Psoas muscle (tissue), 8 donors: ENCODE measurements around the gene KLHL17. TPM values are rescaled to one million over a fixed set of nuclear protein-coding genes. Genes with fewer than 3 reads are reported as not detected.
"Not testable (repeated sequence)": the region's sequence is repeated elsewhere in the genome, so short reads cannot be mapped to it uniquely, and the experiment has no call there.

Experiments used
- ATAC-seq, 4 donors: fragments of 200-7000 bp; cut with Tn5 transposase; one replicate each; pipeline ENCODE4 v1.9.1; 2020; ENCODE audit warnings: moderate library complexity in 3 of 4, mild to moderate bottlenecking in 2 of 4
- DNase-seq, 2 donors: peaks; one replicate each; pipeline ENCODE4 v3.0.0-alpha.2; 2020
- H3K27ac ChIP-seq: fragments of 200-600 bp; one replicate; pipeline ENCODE4 v1.8.0; 2022
- H3K27me3 ChIP-seq, 3 donors: fragments of 200-600 bp in 1 of 3; one replicate each; pipeline versions ENCODE4 v1.6.1 to v1.8.0; 2013 to 2022; ENCODE audit warnings: low read length in 2 of 3, mild to moderate bottlenecking in 2 of 3, moderate library complexity in 1 of 3; ENCODE audit not compliant: insufficient read depth in 3 of 3
- H3K36me3 ChIP-seq, 2 donors: fragments of 200-600 bp in 1 of 2; one replicate each; pipeline versions ENCODE4 v1.6.1 to v1.8.0; 2013 to 2022; ENCODE audit warnings: low read depth in 1 of 2, mild to moderate bottlenecking in 1 of 2, moderate library complexity in 1 of 2; ENCODE audit not compliant: insufficient read depth in 1 of 2
- H3K4me1 ChIP-seq: fragments of 200-600 bp; one replicate; pipeline ENCODE4 v1.8.0; 2022
- H3K4me3 ChIP-seq: fragments of 200-600 bp; one replicate; pipeline ENCODE4 v1.8.0; 2022; ENCODE audit warnings: mild to moderate bottlenecking
- H3K9me3 ChIP-seq: fragments of 200-600 bp; one replicate; pipeline ENCODE4 v1.8.0; 2022
- WGBS, 3 donors: extraction: QIAGEN DNeasy Blood & Tissue Kit; methylation state at CpG; one replicate each; pipeline versions ENCODE4 v1.1.6 to v1.1.7; 2013; 5-methylcytosine and 5-hydroxymethylcytosine counted together
- intact Hi-C, 2 donors: fragments of 100-400 bp; cut with DNase I; formaldehyde crosslinking; loops; one replicate each; pipeline versions ENCODE4 v1.11.0 to v1.14.2; 2022
- polyA plus RNA-seq, 3 donors: library from polyadenylated mRNA; stranded (reverse); fragments of 200-250 nt; gene quantifications; one replicate each; pipeline ENCODE4 v1.2.3, GENCODE V29; 2013
- total RNA-seq, 4 donors: library from RNA; stranded (reverse); fragmentation: NEBNext Ultra II Directional in 2 of 4; extraction: Animal tissue kit (Norgen Biotek cat#: 25700) in 2 of 4; gene quantifications; one replicate each; pipeline versions ENCODE4 v1.2.1 to v1.2.4, GENCODE V29; 2021 to 2023
- TF ChIP-seq, protein P1 (sequence below): fragments of 200-600 bp; IDR thresholded peaks from one replicate; pipeline ENCODE4 v1.8.0; 2022; ENCODE audit warnings: antibody characterized with exemption
- donor health status: healthy with polysubstance abuse.
- donor health status: DM: no; HTN: no; CAD: no; lungs with moderate emphysema.
- donor health status: Bipolar disorder and iron deficiency.
- donor health status: healthy.
- donor health status: DM: yes; HTN: yes; CAD: no.
- donor health status: DM: no; HTN: no; CAD: no.
- donor health status: DM: no; HTN: no; CAD: no.
- donor health status: DM: yes; HTN: yes; CAD: no.

The KLHL17 gene
- total and polyA plus RNA-seq, 7 donors = 2.1 to 5.5 (median 3.4) TPM

DNA sequence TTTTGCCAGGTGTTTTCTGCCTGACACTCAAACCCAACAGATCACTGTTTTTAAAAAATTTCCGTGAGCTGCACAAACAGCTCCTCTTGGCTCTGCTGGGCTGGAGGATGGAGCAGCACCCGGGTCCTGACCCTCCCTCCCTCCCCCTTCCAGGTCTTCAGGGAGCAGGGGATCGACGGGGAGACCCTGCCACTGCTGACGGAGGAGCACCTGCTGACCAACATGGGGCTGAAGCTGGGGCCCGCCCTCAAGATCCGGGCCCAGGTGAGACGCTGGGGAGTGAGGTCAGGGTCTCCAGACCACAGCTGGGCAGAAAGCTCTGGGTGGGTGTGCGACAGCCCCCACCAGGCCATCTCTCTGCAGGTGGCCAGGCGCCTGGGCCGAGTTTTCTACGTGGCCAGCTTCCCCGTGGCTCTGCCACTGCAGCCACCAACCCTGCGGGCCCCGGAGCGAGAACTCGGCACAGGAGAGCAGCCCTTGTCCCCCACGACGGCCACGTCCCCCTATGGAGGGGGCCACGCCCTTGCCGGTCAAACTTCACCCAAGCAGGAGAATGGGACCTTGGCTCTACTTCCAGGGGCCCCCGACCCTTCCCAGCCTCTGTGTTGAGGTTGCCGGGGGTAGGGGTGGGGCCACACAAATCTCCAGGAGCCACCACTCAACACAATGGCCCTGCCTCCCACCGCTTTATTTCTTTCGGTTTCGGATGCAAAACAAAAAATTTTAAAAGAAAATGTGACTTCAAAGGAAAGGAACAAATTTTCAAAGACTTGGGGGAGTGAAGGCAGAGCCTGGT, 16.6 kb upstream of the KLHL17 start:
- WGBS, 3 donors = 74 to 78% (median 78%) methylated on average over 24 to 27 of the region's 27 CpGs
- Histone ChIP-seq H3K9me3 (no peaks in the 10 kb centered on the region), H3K36me3 (peaks cover 0 to 41% of the 10 kb centered on the region in 2 donors), H3K4me3 (no peak overlapping the region), H3K27me3 (peaks cover 0 to 48% (median 28%) of the 10 kb centered on the region in 3 donors), H3K27ac (no peak overlapping the region), H3K4me1 (peaks cover 18% of the 10 kb centered on the region)
- peak in 1 of 4 donors; percentile 1 for ATAC-seq
- TF ChIP-seq, protein P1, sequence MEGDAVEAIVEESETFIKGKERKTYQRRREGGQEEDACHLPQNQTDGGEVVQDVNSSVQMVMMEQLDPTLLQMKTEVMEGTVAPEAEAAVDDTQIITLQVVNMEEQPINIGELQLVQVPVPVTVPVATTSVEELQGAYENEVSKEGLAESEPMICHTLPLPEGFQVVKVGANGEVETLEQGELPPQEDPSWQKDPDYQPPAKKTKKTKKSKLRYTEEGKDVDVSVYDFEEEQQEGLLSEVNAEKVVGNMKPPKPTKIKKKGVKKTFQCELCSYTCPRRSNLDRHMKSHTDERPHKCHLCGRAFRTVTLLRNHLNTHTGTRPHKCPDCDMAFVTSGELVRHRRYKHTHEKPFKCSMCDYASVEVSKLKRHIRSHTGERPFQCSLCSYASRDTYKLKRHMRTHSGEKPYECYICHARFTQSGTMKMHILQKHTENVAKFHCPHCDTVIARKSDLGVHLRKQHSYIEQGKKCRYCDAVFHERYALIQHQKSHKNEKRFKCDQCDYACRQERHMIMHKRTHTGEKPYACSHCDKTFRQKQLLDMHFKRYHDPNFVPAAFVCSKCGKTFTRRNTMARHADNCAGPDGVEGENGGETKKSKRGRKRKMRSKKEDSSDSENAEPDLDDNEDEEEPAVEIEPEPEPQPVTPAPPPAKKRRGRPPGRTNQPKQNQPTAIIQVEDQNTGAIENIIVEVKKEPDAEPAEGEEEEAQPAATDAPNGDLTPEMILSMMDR = no peak
- DNase-seq = no peak
- intact Hi-C loops = no loop called here

DNA sequence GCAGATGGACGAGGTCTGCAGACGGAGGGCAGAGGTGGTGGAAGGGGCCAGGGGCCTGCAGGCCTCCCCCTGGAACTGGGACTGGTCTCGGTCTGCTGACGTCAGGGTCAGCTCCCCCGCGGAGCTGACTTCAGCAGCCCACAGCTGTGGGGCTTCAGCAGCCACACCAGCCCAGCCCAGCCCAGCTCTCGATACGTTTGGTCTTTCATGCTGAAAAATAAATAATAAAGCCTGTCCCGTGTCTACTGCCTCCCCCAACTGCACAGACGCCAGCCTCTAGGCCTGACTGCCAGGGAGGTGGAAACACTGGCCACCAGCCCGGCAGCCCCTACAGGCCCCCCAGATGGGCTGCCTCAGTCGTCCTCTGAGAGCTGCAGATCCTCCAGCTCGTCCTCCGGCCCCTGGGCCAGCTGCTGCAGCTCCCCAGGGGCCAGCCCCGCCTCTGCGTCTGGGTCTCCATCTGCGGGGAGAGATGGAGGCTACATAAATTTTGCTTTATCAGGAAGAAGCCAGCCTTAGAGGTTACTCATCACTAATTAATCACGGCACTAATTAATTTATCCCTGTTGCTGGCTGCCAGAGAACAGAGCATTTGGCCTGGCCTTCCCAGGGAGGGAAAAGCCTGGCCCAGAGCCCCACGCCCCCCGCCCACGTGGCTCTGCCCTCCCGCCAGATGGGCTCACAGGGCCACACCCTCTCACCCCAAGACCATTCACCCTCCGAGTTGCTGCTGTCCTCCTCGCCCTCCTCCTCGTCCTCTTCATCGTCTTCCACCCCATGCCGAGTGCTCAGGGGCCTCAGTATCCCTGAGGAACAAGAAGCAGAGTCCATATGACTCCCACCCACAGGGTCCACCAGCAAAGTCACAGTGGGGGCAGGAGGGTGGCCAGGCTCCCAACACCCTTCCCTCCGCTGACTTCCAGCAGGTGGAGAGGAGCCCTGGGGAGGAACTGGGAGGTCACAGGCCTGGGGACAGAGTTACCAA, 15.8 kb upstream of the KLHL17 start:
- Histone ChIP-seq H3K4me1 (peaks cover 16% of the 10 kb centered on the region), H3K27me3 (peaks cover 0 to 40% (median 23%) of the 10 kb centered on the region in 3 donors), H3K36me3 (peaks cover 0 to 50% of the 10 kb centered on the region in 2 donors), H3K4me3 (no peak overlapping the region), H3K27ac (no peak overlapping the region), H3K9me3 (no peaks in the 10 kb centered on the region)
- 62 to 69% (median 68%) methylated on average over 26 to 28 of the region's 28 CpGs for WGBS, 3 donors
- TF ChIP-seq, protein P1 = no peak
- intact Hi-C loops = no loop called here
- ATAC-seq (no peak), DNase-seq (no peak)

DNA sequence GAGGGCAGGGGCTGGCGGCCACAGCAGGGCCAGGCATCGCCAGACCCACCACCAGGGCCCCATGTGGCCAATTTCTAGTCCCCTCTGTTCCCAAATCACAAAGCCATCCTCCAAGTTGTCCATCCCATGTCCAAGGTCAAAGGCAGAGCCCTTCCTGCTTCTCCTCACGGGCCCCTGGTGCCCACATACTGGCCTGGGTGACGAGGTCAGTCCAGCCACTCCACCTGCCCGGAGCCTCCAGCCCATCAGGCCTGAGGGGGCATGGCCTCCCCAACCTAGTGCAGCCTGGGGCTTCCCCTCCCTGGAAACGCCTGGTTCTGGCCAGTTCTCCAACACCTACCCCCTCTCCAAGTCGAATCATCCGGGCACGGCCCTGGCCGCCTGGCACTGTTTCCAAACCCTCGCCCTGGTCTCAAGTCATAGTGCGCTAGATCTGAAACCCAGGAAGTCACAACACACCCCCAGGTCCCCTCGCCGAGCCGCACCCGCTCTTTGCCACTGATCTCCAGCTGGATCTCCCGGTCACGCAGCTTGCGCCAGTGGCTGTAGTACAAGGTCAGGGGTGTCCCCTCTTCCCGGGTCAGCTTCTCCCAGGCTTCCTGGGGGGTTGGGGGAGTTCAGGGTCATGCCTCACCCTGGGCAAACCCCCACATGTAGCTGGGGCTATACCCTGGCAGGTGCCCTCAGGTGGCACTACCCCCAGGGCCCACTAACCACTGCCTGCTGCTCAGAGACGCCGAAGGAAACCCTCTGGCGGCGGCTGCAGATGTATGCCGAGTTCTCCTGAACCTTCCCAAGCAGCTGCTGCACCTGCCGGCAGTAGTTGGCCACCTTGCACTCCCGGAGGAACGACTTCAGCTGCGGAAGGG, 14.5 kb upstream of the KLHL17 start:
- H3K4me3 ChIP-seq = no peak overlapping the region
- no peak for DNase-seq
- peaks cover 0 to 29% (median 18%) of the 10 kb centered on the region in 3 donors for H3K27me3 ChIP-seq
- ATAC-seq = no peak
- H3K27ac ChIP-seq = no peak overlapping the region
- WGBS, 3 donors = 82 to 86% (median 86%) methylated on average over 27 to 29 of the region's 29 CpGs
- intact Hi-C loops = no loop called here
- TF ChIP-seq, protein P1 = no peak
- no peaks in the 10 kb centered on the region for H3K9me3 ChIP-seq
- H3K4me1 ChIP-seq = peaks cover 7% of the 10 kb centered on the region
- H3K36me3 ChIP-seq = peaks cover 0 to 62% of the 10 kb centered on the region in 2 donors

DNA sequence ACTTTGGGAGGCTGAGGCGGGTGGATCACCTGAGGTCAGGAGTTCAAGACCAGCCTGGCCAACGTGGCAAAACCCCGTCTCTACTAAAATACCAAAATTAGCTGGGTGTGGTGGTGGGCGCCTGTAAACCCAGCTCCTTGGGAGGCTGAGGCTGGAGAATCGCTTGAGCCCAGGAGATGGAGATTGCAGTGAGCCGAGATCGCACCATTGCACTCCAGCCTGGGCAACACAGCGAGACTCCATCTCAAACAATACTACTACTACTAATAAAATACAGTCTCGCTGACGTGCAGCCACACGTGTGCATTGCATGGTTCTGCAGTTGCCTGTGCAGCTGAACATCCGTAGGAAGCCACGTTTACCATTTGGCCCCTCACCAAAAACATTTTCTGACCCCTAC, 13.6 kb upstream of the KLHL17 start:
- intact Hi-C loops, ATAC-seq, H3K9me3 ChIP-seq, H3K27ac ChIP-seq, H3K4me3 ChIP-seq, DNase-seq, H3K4me1 ChIP-seq: not testable (repeated sequence)
- peaks cover 0 to 20% (median 10%) of the 10 kb centered on the region in 3 donors for H3K27me3 ChIP-seq
- 92 to 94% (median 93%) methylated on average over 10 to 13 of the region's 13 CpGs for WGBS, 3 donors
- peaks cover 5 to 71% of the 10 kb centered on the region in 2 donors for H3K36me3 ChIP-seq
